Spinal cord (tissue), 10 donors: ENCODE measurements around the gene FDXACB1. TPM values are rescaled to one million over a fixed set of nuclear protein-coding genes. Genes with fewer than 3 reads are reported as not detected.

Source experiments
- DNase-seq, 6 donors: peaks; one replicate each; pipeline versions ENCODE4 v3.0.0 to v3.0.0-alpha.2; 2013 to 2015; ENCODE audit warnings: low spot score in 6 of 6, low read depth in 4 of 6
- H3K27ac ChIP-seq: one replicate; pipeline ENCODE4 v1.5.1; 2013; ENCODE audit warnings: low read depth, low read length, control low read depth
- H3K27me3 ChIP-seq: one replicate; pipeline ENCODE4 v1.6.1; 2013; ENCODE audit warnings: low read length; ENCODE audit not compliant: control insufficient read depth, insufficient read depth
- H3K36me3 ChIP-seq: one replicate; pipeline ENCODE4 v1.6.1; 2013; ENCODE audit warnings: low read length; ENCODE audit not compliant: control insufficient read depth, insufficient read depth
- H3K4me1 ChIP-seq: one replicate; pipeline ENCODE4 v1.6.1; 2013; ENCODE audit warnings: low read length; ENCODE audit not compliant: control insufficient read depth, insufficient read depth
- H3K4me3 ChIP-seq: one replicate; pipeline ENCODE4 v1.5.1; 2013; ENCODE audit warnings: low read depth, low read length, control low read depth
- H3K9me3 ChIP-seq: one replicate; pipeline ENCODE4 v1.6.1; 2013; ENCODE audit warnings: low read length; ENCODE audit not compliant: control insufficient read depth, insufficient read depth
- WGBS: methylation state at CpG from one replicate; pipeline ENCODE4 v1.1.5; 2013; ENCODE audit warnings: missing lambda C conversion rate; ENCODE audit not compliant: insufficient coverage; 5-methylcytosine and 5-hydroxymethylcytosine counted together
- polyA plus RNA-seq, 2 donors: library from polyadenylated mRNA; unstranded; fragments of 120-200 nt; gene quantifications; one replicate each; pipeline ENCODE4 v1.2.1, GENCODE V29; 2013; ENCODE audit not compliant: insufficient read length in 2 of 2
- small RNA-seq: library from RNA; depleted of rRNA; stranded (forward); fragments of <200 nt; gene quantifications from one replicate; pipeline ENCODE3, GENCODE V24; 2014; ENCODE audit warnings: low replicate concordance
- total RNA-seq, 2 donors: library from RNA; depleted of rRNA in 1 of 2; stranded (reverse); fragments of 120-200 nt in 1 of 2; fragments of >200 nt in 1 of 2; gene quantifications; one replicate each; pipeline versions ENCODE4 v1.2.3 to v1.2.4, GENCODE V29; 2013 to 2014
- donor health status: healthy.

The FDXACB1 gene
- total and polyA plus RNA-seq, 4 donors: 4.4 to 7.1 (median 4.7) TPM

GRCh38 chr11:111836162-111836561 is 42.8 kb downstream of the FDXACB1 start:
- Histone ChIP-seq H3K27me3 (no peaks in the 10 kb centered on the region), H3K36me3 (peaks cover 12% of the 10 kb centered on the region), H3K9me3 (no peaks in the 10 kb centered on the region), H3K27ac (no peak overlapping the region), H3K4me3 (no peak overlapping the region), H3K4me1 (no peaks in the 10 kb centered on the region)
- DNase-seq: no peak
- no CpG with 5 or more reads among the region's 1 CpG for WGBS

GRCh38 chr11:111835665-111836064 is 43.3 kb downstream of the FDXACB1 start:
- no peaks in the 10 kb centered on the region for H3K4me1 ChIP-seq
- H3K27me3 ChIP-seq: no peaks in the 10 kb centered on the region
- H3K27ac ChIP-seq: no peak overlapping the region
- whole genome bisulfite sequencing: 100% methylated on average over 5 of the region's 7 CpGs
- peaks cover 15% of the 10 kb centered on the region for H3K36me3 ChIP-seq
- DNase-seq: no peak
- no peaks in the 10 kb centered on the region for H3K9me3 ChIP-seq
- no peak overlapping the region for H3K4me3 ChIP-seq

- WGBS: 79% methylated on average over 2 of the region's 3 CpGs
- Histone ChIP-seq H3K4me3 (no peak overlapping the region), H3K36me3 (peaks cover 15% of the 10 kb centered on the region), H3K9me3 (no peaks in the 10 kb centered on the region), H3K27ac (no peak overlapping the region), H3K4me1 (no peaks in the 10 kb centered on the region), H3K27me3 (no peaks in the 10 kb centered on the region)
- peak in 1 of 6 donors; percentile 24 for DNase-seq
Measured at GRCh38 chr11:111834432-111835163, 44.4 kb downstream of the FDXACB1 start.

DNA sequence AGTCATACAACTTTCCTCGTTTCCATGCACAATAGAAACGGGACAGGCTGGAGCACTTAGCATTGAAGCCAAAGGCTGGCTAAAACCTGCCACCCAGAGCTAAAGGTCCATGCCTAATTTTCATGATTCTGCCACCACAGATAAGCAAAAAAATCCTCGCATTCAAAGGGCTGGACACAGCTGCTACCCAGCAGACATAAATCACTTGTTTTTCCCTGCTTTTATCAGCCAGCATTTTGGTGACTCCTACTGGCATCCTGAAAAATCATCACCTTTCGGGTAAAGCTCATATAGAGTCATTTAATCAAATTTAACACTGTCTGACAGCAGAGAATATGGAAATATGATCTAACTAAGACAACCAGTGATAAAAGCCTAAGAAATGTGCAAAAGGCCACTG is 45.4 kb downstream of the FDXACB1 start:
- no peak overlapping the region for H3K27ac ChIP-seq
- 63% methylated on average over 3 of the region's 4 CpGs for WGBS
- no peaks in the 10 kb centered on the region for H3K4me1 ChIP-seq
- no peaks in the 10 kb centered on the region for H3K27me3 ChIP-seq
- no peaks in the 10 kb centered on the region for H3K9me3 ChIP-seq
- peaks cover 15% of the 10 kb centered on the region for H3K36me3 ChIP-seq
- DNase-seq: peak in 2 of 6 donors; percentile 38 to 66
- H3K4me3 ChIP-seq: no peak overlapping the region

DNA sequence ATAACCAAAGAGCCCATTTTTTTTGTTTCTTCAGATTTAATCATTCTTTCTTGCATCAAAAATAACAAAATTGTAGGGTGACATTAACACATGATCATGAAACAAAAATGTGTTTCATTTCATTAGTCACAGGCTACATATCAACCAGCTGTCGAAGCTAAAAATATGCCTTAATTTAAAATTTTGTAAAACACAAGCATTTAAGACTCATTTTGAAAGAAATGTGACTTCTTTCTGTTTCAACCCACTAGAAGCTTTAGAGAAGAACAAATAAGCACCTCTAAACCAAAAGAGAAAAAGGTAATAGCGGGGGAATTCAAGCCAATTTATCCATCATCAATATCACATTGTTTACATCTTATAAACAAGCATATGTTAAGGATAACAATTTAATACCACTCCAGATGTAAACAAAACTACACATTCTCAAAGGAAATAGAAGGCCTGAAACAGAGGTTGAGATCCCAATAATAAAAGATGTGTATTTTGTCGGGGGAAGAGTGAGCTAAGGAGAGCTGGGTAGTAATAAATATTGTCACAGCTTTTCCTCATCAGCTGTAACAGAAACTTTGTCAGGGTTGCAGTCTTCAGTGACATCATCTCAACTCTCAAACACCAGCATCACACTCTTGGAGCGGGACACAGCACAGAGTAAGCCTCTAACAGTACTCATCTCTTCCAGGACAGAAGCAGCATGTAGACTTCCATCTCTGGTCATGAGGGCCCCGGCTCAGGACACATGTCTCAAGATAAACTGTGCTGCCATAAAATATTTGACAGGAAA is 49.6 kb downstream of the FDXACB1 start:
- 100% methylated on average over 1 of the region's 5 CpGs for WGBS
- H3K4me1 ChIP-seq: no peaks in the 10 kb centered on the region

GRCh38 chr11:111826322-111826950 is 52.5 kb downstream of the FDXACB1 start:
- Histone ChIP-seq H3K4me3 (no peak overlapping the region), H3K4me1 (no peaks in the 10 kb centered on the region), H3K27ac (no peak overlapping the region), H3K27me3 (no peaks in the 10 kb centered on the region), H3K36me3 (peaks cover 11% of the 10 kb centered on the region), H3K9me3 (no peaks in the 10 kb centered on the region)
- no peak for DNase-seq
- WGBS: no CpG with 5 or more reads among the region's 2 CpGs

More for the DNA sequence above, 49.6 kb downstream of the FDXACB1 start:
- Histone ChIP-seq H3K36me3 (peaks cover 9% of the 10 kb centered on the region), H3K4me3 (no peak overlapping the region), H3K9me3 (no peaks in the 10 kb centered on the region), H3K27ac (no peak overlapping the region), H3K27me3 (no peaks in the 10 kb centered on the region)
- DNase-seq: no peak

Small RNA genes lying within 50 kb of the gene (small RNA-seq; reads per million reads assigned to genes)
- gene C11orf52 (not detected), gene GNG5P3 (not detected), gene RNA5SP351 (not detected), gene RPL37AP8 (0.06 reads per million)

Other genes with a start within 250 kb of the FDXACB1 start
- gene PPP2R1B, start 112.8 kb downstream of the FDXACB1 start, total RNA-seq: 10 to 100 TPM; 27.2 to 45.1 TPM
- gene PPP2R1B, start 112.8 kb downstream of the FDXACB1 start, polyA plus RNA-seq: 10 to 100 TPM; 17.4 to 19.0 TPM
- 10 to 100 TPM; 55.9 to 61.1 TPM for gene ALG9, start 7.6 kb downstream of the FDXACB1 start, total RNA-seq
- gene ALG9, start 7.6 kb downstream of the FDXACB1 start, polyA plus RNA-seq: 10 to 100 TPM; 36.3 to 37.2 TPM
- gene CFAP68, start 376 bp upstream of the FDXACB1 start, total RNA-seq: 10 to 100 TPM; 12.9 to 32.6 TPM
- gene CFAP68, start 376 bp upstream of the FDXACB1 start, polyA plus RNA-seq: 10 to 100 TPM; 25.1 to 29.7 TPM
- 10 to 100 TPM; 85.2 to 90.4 TPM for gene CRYAB, start 32.6 kb upstream of the FDXACB1 start, total RNA-seq
- 100 to 1,000 TPM; 122 to 126 TPM for gene CRYAB, start 32.6 kb upstream of the FDXACB1 start, polyA plus RNA-seq
- 1 to 10 TPM in 1 of 2 donors, under 1 TPM in 1; 0.50 to 3.0 TPM for gene HSPB2, start 33.6 kb upstream of the FDXACB1 start, total RNA-seq
- gene HSPB2, start 33.6 kb upstream of the FDXACB1 start, polyA plus RNA-seq: 1 to 10 TPM; 4.3 to 5.7 TPM
- under 1 TPM in 1 of 2 donors, not detected in 1; 0.88 TPM for gene C11orf52, start 39.7 kb upstream of the FDXACB1 start, total RNA-seq
- gene C11orf52, start 39.7 kb upstream of the FDXACB1 start, polyA plus RNA-seq: under 1 TPM; 0.46 to 0.81 TPM
- 10 to 100 TPM; 48.5 to 66.4 TPM for gene DIXDC1, start 58.2 kb upstream of the FDXACB1 start, total RNA-seq
- 10 to 100 TPM; 31.5 to 34.1 TPM for gene DIXDC1, start 58.2 kb upstream of the FDXACB1 start, polyA plus RNA-seq
- 10 to 100 TPM; 36.5 to 58.3 TPM for gene DLAT, start 146.2 kb upstream of the FDXACB1 start, total RNA-seq
- gene DLAT, start 146.2 kb upstream of the FDXACB1 start, polyA plus RNA-seq: 10 to 100 TPM; 39.1 to 53.1 TPM
- 10 to 100 TPM in 1 of 2 donors, 1 to 10 TPM in 1; 5.4 to 12.9 TPM for gene PIH1D2, start 194.9 kb upstream of the FDXACB1 start, total RNA-seq
- 1 to 10 TPM; 5.3 to 9.3 TPM for gene PIH1D2, start 194.9 kb upstream of the FDXACB1 start, polyA plus RNA-seq
- gene NKAPD1, start 195.1 kb upstream of the FDXACB1 start, total RNA-seq: 10 to 100 TPM; 24.8 to 36.4 TPM
- gene NKAPD1, start 195.1 kb upstream of the FDXACB1 start, polyA plus RNA-seq: 10 to 100 TPM; 37.3 to 48.1 TPM
- 100 to 1,000 TPM in 1 of 2 donors, 10 to 100 TPM in 1; 73.3 to 122 TPM for gene TIMM8B, start 207.6 kb upstream of the FDXACB1 start, total RNA-seq
- 10 to 100 TPM; 74.7 to 80.2 TPM for gene TIMM8B, start 207.6 kb upstream of the FDXACB1 start, polyA plus RNA-seq
- 100 to 1,000 TPM in 1 of 2 donors, 10 to 100 TPM in 1; 93.9 to 125 TPM for gene SDHD, start 207.7 kb upstream of the FDXACB1 start, total RNA-seq
- 10 to 100 TPM; 72.5 to 75.6 TPM for gene SDHD, start 207.7 kb upstream of the FDXACB1 start, polyA plus RNA-seq